ENCODE measurements around the gene TRAF4.

TRAF4 gene, protein sequence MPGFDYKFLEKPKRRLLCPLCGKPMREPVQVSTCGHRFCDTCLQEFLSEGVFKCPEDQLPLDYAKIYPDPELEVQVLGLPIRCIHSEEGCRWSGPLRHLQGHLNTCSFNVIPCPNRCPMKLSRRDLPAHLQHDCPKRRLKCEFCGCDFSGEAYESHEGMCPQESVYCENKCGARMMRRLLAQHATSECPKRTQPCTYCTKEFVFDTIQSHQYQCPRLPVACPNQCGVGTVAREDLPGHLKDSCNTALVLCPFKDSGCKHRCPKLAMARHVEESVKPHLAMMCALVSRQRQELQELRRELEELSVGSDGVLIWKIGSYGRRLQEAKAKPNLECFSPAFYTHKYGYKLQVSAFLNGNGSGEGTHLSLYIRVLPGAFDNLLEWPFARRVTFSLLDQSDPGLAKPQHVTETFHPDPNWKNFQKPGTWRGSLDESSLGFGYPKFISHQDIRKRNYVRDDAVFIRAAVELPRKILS

DNA sequence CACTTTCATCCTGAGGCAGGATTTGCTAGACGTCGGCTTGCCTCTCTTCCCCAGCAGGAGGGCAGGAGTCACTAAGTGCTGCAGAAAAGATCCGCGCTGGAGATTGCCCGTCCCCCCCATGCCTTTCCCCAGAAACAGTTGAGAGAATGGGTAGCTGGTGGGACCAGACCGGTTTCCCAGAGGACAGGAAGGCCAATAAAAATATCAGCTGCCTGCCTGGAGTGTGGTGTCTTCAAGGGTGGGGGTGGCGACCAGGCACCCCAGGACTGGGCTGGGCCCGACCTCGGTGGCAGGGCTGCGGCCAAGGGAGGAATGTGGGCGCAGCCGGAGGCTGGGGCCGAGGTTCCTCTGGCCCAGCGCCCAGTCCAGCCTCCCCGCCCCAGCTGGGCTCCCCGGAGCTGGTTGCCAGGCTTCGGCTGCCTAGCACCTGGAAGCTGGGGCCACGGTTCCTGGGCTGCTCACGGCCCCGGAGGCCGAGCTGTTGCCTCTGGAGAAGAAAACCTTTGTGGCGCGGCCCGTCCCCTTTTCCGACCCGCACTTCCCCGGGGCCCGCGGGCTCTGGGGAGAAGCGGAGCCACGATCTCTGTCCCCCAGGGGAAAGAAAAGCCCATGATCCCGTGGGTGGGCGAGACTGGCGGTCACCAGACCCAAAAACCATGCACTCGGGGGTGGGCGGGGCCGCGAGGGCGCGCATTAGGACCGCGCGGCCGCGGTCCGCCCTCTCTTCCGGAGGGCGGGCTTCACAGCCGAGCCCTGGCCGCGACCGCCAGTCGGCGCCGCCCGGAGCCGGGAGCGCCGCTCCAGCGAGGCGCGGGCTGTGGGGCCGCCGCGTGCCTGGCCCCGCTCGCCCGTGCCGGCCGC is at the start of gene TRAF4:
Gene TRAF4, plus strand, starts transcription at position 769 of the 861 bp plus-strand sequence. CDS start 102 bp downstream, outside the sequence.
- in situ Hi-C loops (cut with HindIII; ENCODE audit: low sequenced_read_pairs) = no loop called here

DNA sequence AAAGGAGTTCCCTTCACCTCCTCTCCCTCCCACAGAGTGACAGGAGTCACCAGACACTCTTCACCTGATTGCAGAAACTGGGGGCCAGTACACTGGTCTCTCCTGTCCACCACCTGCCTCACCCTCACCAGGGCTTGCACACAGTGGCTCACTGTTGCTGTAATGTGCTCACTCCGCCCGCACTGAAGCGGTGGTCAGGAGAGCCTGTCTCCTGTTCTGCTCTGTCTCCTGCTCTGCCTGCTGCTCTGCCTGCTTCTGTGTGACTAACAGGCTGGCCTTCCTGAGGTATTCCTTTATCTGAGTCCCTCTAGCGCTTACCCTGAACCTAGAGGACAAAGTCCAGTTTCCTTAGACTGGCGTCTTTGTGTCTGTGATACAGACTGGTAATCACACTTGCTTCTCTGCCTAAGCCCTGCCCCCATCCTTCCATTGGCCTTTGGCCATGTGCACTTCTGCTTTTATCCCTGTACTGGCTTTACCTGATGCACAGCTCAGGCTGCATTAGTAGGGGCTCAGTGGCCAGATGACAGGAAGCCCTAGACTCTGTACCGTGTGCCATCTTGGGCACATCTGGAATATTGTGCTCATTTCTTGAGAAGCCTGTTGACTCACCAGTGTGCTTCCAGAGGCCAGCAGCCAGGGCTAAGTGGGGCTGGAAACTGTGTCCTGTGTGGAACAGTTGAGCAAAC is 45.4 kb upstream of the TRAF4 start:
- in situ Hi-C loops (cut with HindIII; ENCODE audit: low sequenced_read_pairs) = no loop called here

GRCh38 chr17:28700278-28700677 is 43.5 kb upstream of the TRAF4 start:
- in situ Hi-C loops (cut with HindIII; ENCODE audit: low sequenced_read_pairs) = no loop called here

- in situ Hi-C loops (cut with HindIII; ENCODE audit: low sequenced_read_pairs) = no loop called here
Observed at GRCh38 chr17:28700830-28701492, 42.9 kb upstream of the TRAF4 start.

DNA sequence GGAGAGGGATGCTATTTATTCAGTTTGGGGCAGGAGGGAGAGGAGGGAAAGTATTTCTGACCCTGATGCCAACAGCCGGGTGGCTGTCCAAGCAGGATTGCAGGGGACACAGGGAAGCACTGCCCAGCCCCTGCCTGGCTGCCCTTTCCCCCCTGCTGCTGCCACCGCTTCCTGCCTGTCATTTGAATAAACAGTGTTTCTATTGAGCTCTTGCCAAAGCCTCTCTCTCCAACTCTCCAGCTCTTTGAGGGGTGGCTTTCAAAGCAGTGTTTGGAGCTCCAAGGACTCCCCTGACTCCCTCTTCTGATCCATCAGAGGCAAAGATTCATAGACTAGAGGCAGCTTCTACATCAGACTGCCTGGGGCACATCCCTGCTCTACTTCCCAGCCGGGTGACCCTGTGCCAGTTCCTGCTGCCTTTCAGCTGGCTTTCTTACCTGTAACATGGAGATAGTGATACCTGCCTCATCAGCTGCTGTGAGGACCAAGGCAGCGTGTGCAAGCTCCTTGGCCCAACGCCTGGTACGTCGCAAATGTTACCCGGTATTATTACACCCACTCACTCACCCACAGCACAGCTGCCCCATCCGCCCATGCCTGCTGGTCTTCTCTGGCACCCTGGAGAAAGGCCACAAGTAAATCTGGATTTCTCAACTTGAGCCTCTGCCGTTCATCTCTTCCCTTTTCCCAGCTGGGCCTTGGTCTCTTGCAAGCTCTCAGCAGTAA is 41.6 kb upstream of the TRAF4 start:
- in situ Hi-C loops (cut with HindIII; ENCODE audit: low sequenced_read_pairs) = no loop called here

DNA sequence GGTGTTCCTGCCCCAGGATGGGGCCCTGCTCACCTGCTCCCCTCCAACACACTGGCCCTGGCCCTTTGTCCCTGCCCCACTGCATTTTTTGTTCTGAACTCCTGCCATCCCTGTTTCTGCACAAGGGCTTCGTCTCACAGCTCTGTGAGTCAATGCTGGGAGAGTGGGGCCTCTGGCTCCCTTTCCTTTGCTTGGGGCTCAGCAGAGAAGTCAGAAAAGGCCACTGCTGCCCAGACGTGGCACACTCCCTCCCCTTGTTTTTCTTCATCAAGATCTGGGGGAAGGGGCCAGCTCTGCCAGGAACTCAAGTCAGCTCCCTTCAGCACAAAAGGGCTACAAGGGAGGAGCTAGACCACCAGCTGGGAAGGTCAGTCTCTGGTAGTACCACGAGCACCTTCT is 41.1 kb upstream of the TRAF4 start:
- in situ Hi-C loops (cut with HindIII; ENCODE audit: low sequenced_read_pairs) = no loop called here

- in situ Hi-C loops (cut with HindIII; ENCODE audit: low sequenced_read_pairs) = no loop called here
Observed at GRCh38 chr17:28703552-28704218, 40.1 kb upstream of the TRAF4 start.

GRCh38 chr17:28704219-28704858 is 39.5 kb upstream of the TRAF4 start:
- in situ Hi-C loops (cut with HindIII; ENCODE audit: low sequenced_read_pairs) = no loop called here

GRCh38 chr17:28705074-28705659 is 38.6 kb upstream of the TRAF4 start:
- in situ Hi-C loops (cut with HindIII; ENCODE audit: low sequenced_read_pairs) = no loop called here

DNA sequence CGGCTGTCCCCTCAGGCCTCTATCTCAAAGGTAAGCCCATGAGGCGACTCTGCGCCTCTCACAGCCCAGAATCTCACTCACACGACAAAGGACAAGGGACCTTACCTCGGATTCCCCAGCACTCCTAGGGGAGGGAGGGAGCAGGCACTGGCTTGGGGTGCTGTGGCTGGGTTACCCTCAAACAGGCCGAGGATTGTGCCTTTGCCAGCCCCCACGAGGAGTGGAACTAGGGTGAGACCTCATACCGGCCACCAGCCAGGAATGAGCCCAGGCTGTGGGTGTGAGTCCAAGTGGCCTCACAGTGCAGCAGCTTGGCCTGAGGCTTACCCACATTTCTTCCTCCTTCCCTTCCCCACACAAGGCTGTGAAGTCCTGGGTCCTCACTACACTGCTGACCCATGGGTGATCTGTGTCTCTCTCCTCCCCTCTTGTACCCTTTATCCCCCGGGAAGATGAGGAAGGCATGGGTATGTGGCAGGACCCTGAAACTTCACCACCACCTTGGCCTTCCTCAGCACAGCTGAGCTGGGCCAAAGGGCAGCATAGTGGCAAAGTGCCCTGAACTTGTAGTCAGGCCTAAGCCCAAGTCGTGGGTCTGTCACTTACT is 38.0 kb upstream of the TRAF4 start:
- in situ Hi-C loops (cut with HindIII; ENCODE audit: low sequenced_read_pairs) = no loop called here

DNA sequence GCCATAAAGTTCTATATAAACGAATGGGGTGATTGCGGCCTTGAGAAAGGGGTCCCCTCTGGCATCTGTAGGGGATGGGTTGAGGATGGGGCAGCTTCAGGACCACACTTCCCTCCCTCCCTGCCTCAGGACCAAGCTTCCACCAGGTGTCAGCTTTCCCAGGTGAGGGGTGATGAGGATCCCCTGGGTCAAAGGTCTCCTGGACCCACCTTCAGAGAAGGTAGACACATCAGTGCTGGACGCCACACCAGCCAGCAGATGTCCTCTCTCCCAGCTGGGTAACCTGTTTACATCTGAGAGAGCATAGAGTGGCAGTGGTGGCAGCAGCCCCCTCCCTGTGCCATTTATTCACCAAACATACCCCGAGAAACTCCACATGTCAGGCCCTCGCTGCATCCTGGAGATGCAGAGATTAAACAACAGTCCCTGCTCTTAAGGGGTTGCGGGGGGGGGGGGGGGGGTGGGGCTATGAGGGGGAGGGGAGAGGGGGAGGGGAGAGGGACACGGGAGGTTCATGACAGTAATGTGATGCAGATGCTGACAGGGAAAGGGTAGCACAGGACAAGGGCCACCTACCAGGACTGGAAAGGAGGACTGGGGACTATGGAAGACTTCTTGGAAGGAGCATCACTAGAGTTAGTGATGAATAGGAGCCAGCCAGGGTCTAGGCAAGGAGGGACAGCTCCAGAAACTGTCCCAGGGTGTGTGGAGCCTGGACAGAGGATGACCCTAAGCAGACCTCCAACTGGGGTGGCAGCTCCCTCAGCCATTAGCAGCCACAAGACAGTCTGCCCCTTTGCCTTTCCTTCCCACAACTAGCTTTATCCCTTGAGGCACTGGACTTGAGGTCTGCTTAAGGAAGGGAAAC is 37.1 kb upstream of the TRAF4 start:
- in situ Hi-C loops (cut with HindIII; ENCODE audit: low sequenced_read_pairs) = no loop called here

GRCh38 chr17:28707339-28707720 is 36.5 kb upstream of the TRAF4 start:
- in situ Hi-C loops (cut with HindIII; ENCODE audit: low sequenced_read_pairs) = no loop called here

GRCh38 chr17:28710861-28711722 is 32.7 kb upstream of the TRAF4 start:
- in situ Hi-C loops (cut with HindIII; ENCODE audit: low sequenced_read_pairs) = no loop called here

GRCh38 chr17:28711723-28712031 is 32.1 kb upstream of the TRAF4 start, which contains the start of gene PROCA1:
TSS of gene PROCA1 (minus strand) at chr17:28711888. CDS start at chr17:28711660, 228 bp downstream.
- in situ Hi-C loops (cut with HindIII; ENCODE audit: low sequenced_read_pairs) = no loop called here

GRCh38 chr17:28712032-28712704 is 31.6 kb upstream of the TRAF4 start:
- in situ Hi-C loops (cut with HindIII; ENCODE audit: low sequenced_read_pairs) = no loop called here

Data from DLD1 (cell line).